ENCODE results near the gene MRPS5. TPM values are rescaled to one million over a fixed set of nuclear protein-coding genes. Genes with fewer than 3 reads are reported as not detected.

MRPS5 gene
- total RNA-seq, 1 donor from 2014 or later, result 55.0 TPM

- H3K27me3 ChIP-seq, result no peaks in the 10 kb centered on the region
- TF ChIP-seq POLR2AphosphoS5 (IDR thresholded peaks at IDR 0.05; ENCODE audit: insufficient read depth in 1 of 2, low read depth in 1 of 2) (peak in 1 of 2 donors; percentile 45), POLR2A (IDR thresholded peaks at IDR 0.05) (no peak)
- no peak for DNase-seq (ENCODE audit: extremely low spot score in 2 of 2)
- no peaks in the 10 kb centered on the region for H3K9me3 ChIP-seq
- peaks cover 0 to 12% of the 10 kb centered on the region in 2 donors for H3K36me3 ChIP-seq
- peaks cover 25% of the 10 kb centered on the region for H3K4me1 ChIP-seq
- H3K27ac ChIP-seq, result peak within 1 kb of the TSS; percentile 85
- intact Hi-C loops (cut with DNase I), result loop anchor here (5.0 kb wide), 1 partner anchor 38 kb away; the partner anchor contains the start of gene MRPS5
- H3K4me3 ChIP-seq, result peak within 1 kb of the TSS; percentile 67 to 74
Measured at GRCh38 chr2:95159690-95160449, 38.3 kb upstream of the MRPS5 start, which contains the start of gene ZNF514. ZNF514 (minus strand) TSS chr2:95159848; CDS start chr2:95153253, 6,595 bp downstream.

DNA sequence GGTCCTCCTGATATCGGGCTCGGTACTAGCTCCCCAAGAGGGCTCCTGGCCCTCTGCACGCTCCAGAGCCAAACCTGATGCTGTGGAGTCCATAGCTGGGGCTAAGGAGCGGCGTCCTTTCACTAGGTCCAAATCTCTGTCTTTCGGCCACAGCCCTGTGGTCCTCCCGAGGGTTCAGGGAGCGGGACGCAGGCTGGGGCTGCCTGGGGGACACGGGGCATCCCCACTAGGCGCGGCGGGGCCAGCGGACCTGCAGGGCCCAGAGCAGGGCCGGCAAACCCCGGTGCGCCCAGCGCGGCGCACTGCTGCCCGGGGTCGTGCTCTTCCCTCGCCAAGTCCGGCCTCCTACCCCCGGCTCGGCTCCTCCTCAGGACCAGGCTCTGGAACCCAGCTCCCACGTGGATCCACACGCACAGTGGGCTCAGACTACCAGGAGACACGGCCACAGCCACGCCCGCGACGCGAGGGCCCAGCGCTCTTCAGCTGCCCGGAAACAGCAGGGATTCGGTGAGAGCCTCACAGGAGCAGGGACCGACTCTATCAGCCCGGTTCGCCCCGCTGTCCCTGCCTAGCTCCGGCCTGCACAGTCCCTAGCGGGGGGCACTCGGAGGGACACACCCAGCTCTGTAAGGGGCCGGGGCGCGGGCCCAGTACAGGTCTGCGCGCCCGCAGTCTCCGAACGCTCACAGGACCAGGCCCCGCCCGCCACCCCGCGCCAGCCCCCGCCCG lies 37.4 kb upstream of the MRPS5 start:
- Histone ChIP-seq H3K4me1 (peaks cover 17% of the 10 kb centered on the region), H3K27ac (peak overlapping the region; percentile 68), H3K9me3 (no peaks in the 10 kb centered on the region), H3K27me3 (no peaks in the 10 kb centered on the region), H3K36me3 (peaks cover 0 to 20% of the 10 kb centered on the region in 2 donors), H3K4me3 (peak overlapping the region; percentile 67 to 74)
- intact Hi-C loops (cut with DNase I), result no loop called here
- no peak for DNase-seq (ENCODE audit: extremely low spot score in 2 of 2)
- TF ChIP-seq POLR2AphosphoS5 (IDR thresholded peaks at IDR 0.05; ENCODE audit: insufficient read depth in 1 of 2, low read depth in 1 of 2) (peak in 1 of 2 donors; percentile 4), CTCF (IDR thresholded peaks at IDR 0.05) (no peak), POLR2A (IDR thresholded peaks at IDR 0.05) (no peak)

DNA sequence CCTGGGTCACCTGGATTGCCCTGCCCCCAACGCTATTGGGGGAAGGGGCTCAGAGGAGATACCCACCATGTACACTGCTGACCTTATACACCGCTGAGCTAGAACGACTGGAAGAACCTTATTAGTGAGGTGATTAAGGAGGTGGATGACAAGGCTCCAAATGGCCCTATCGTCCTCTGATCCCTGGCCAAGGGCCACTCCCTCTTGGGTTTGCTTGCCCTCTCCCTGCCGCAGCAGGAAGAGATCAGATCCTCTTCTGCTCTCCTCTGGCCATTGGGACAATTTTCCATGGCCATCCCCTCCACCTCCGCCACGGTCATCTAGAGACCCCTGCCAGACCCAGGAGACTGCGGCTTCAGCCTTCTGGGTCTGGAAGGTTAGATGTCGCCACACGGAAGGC lies 36.8 kb upstream of the MRPS5 start:
- Histone ChIP-seq H3K9me3 (no peaks in the 10 kb centered on the region), H3K27ac (peak overlapping the region; percentile 68), H3K4me1 (peaks cover 13% of the 10 kb centered on the region), H3K36me3 (peaks cover 0 to 26% of the 10 kb centered on the region in 2 donors), H3K4me3 (peak overlapping the region; percentile 67 to 74), H3K27me3 (no peaks in the 10 kb centered on the region)
- no peak for DNase-seq (ENCODE audit: extremely low spot score in 2 of 2)
- no peak for TF ChIP-seq POLR2AphosphoS5 (IDR thresholded peaks at IDR 0.05; ENCODE audit: insufficient read depth in 1 of 2, low read depth in 1 of 2)
- no peak for TF ChIP-seq POLR2A (IDR thresholded peaks at IDR 0.05)
- TF ChIP-seq CTCF (IDR thresholded peaks at IDR 0.05), result no peak
- intact Hi-C loops (cut with DNase I), result no loop called here

DNA sequence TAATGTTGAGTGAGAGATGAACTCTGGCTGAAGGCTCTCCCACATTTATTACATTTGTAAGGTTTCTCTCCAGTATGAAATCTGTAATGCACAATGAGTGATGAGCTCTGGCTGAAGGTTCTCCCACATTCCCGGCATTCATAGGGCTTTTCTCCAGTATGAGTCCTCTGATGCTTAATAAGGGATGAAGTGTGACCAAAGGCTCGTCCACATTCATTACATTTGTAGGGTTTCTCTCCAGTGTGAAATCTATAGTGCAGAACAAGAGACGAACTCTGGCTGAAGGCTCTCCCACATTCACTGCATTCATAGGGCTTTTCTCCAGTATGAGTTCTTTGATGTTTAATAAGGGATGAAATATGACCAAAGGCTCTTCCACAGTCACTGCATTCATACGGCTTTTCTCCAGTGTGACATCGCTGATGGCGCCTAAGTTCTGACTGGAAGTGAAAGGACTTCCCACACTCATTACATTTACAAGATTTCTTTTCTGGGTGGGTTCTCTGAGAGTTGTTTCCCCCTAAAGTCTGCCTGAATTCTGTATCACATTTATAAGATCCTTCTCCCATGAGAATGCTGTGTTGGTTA lies 27.9 kb upstream of the MRPS5 start:
- Histone ChIP-seq H3K9me3 (peaks cover 43% of the 10 kb centered on the region), H3K36me3 (peaks cover 15 to 83% of the 10 kb centered on the region in 2 donors), H3K4me1 (no peaks in the 10 kb centered on the region), H3K4me3 (no peak overlapping the region), H3K27me3 (no peaks in the 10 kb centered on the region), H3K27ac (no peak overlapping the region)
- TF ChIP-seq POLR2AphosphoS5 (IDR thresholded peaks at IDR 0.05; ENCODE audit: insufficient read depth in 1 of 2, low read depth in 1 of 2) (no peak), POLR2A (IDR thresholded peaks at IDR 0.05) (no peak), CTCF (IDR thresholded peaks at IDR 0.05) (no peak)
- intact Hi-C loops (cut with DNase I), result no loop called here
- DNase-seq (ENCODE audit: extremely low spot score in 2 of 2), result no peak

DNA sequence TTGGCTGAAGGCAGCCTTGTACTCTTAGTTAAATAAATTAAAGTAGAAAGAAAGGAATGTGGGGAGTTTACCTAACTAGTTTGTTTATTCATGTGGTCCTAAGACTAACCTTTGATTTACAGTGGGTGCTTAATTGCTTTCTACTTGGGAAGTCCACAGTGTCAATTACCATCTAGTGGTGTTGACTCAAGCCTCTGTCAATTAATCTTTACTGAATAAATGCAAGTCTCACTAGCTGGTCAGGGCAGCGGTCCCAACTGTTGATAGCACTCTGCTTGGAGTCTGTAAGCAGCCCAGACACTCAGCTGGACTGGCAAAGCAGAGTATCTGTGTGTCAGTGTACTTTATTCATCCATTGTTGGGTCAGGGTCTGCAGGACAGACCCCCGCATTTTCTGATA lies 22.2 kb upstream of the MRPS5 start:
- no peak for DNase-seq (ENCODE audit: extremely low spot score in 2 of 2)
- Histone ChIP-seq H3K4me1 (no peaks in the 10 kb centered on the region), H3K9me3 (peaks cover 13% of the 10 kb centered on the region), H3K36me3 (peaks cover 0 to 26% of the 10 kb centered on the region in 2 donors), H3K4me3 (no peak overlapping the region), H3K27ac (no peak overlapping the region), H3K27me3 (no peaks in the 10 kb centered on the region)
- intact Hi-C loops (cut with DNase I), result no loop called here
- no peak for TF ChIP-seq POLR2A (IDR thresholded peaks at IDR 0.05)
- TF ChIP-seq POLR2AphosphoS5 (IDR thresholded peaks at IDR 0.05; ENCODE audit: insufficient read depth in 1 of 2, low read depth in 1 of 2), result no peak
- no peak for TF ChIP-seq CTCF (IDR thresholded peaks at IDR 0.05)

Measured in vagina (tissue), 2 donors.